Endometrial microvascular endothelial cells (primary cell): ENCODE data around the gene BIN2. TPM values are rescaled to one million over a fixed set of nuclear protein-coding genes. Genes with fewer than 3 reads are reported as not detected.

ENCODE experiments used
- in situ Hi-C: cut with HindIII; loops from 2 replicates; pipeline ENCODE4 v1.10.0; 2017; ENCODE audit warnings: low sequenced_read_pairs, low pct_unique_long_range_greater_than_20kb; ENCODE audit errors: inconsistent ontology term
- total RNA-seq: library from RNA; depleted of rRNA; stranded (reverse); fragments of >200 nt; gene quantifications from one replicate; pipeline ENCODE4 v1.2.3, GENCODE V29; 2015; ENCODE audit errors: inconsistent ontology term

BIN2 gene
- total RNA-seq, 1 donor from 2014 or later: not detected

- in situ Hi-C loops: no loop called here
Measured at GRCh38 chr12:51238510-51239334, 85.3 kb downstream of the BIN2 start, which contains the start of gene DAZAP2. DAZAP2 (plus strand) TSS chr12:51238826; CDS start chr12:51238908, 82 bp downstream.

GRCh38 chr12:51238037-51238509 is 85.9 kb downstream of the BIN2 start:
- in situ Hi-C loops: no loop called here

GRCh38 chr12:51234530-51234929 is 89.4 kb downstream of the BIN2 start:
- in situ Hi-C loops: no loop called here

- in situ Hi-C loops: no loop called here
Measured at GRCh38 chr12:51232642-51233041, 91.3 kb downstream of the BIN2 start.

Other genes starting within 250 kb of the BIN2 start
- gene CSRNP2, start 240.6 kb downstream of the BIN2 start, total RNA-seq: 30.7 TPM
- 12.3 TPM for gene TFCP2, start 151.0 kb downstream of the BIN2 start, total RNA-seq
- gene POU6F1, start 106.1 kb downstream of the BIN2 start, total RNA-seq: 2.0 TPM
- 252 TPM for gene DAZAP2, start 85.3 kb downstream of the BIN2 start, total RNA-seq
- gene SMAGP, start 53.8 kb downstream of the BIN2 start, total RNA-seq: 52.5 TPM
- not detected for gene CELA1, start 22.5 kb upstream of the BIN2 start, total RNA-seq
- 242 TPM for gene GALNT6, start 67.2 kb upstream of the BIN2 start, total RNA-seq
- 5.2 TPM for gene SLC4A8, start 100.7 kb upstream of the BIN2 start, total RNA-seq